Right lobe of liver (tissue), 4 donors: ENCODE measurements around the gene KIAA0513.

ENCODE experiments used
- CTCF ChIP-seq, 4 donors: fragments of 200-600 bp in 3 of 4; fragments of 450-650 bp in 1 of 4; IDR thresholded peaks; one replicate each; pipeline versions ENCODE4 v1.5.1 to v1.8.0; 2016 to 2022; ENCODE audit warnings: antibody characterized with exemption in 4 of 4, mild to moderate bottlenecking in 2 of 4
- POLR2A ChIP-seq: fragments of 450-650 bp; IDR thresholded peaks from one replicate; pipeline ENCODE4 v1.6.1; 2017; ENCODE audit warnings: antibody characterized with exemption, mild to moderate bottlenecking
- donor health status: DM: no; HTN: no; CAD: no.
- donor health status: DM: no; HTN: no; CAD: no.
- donor health status: DM: no; HTN: yes; CAD: no.

DNA sequence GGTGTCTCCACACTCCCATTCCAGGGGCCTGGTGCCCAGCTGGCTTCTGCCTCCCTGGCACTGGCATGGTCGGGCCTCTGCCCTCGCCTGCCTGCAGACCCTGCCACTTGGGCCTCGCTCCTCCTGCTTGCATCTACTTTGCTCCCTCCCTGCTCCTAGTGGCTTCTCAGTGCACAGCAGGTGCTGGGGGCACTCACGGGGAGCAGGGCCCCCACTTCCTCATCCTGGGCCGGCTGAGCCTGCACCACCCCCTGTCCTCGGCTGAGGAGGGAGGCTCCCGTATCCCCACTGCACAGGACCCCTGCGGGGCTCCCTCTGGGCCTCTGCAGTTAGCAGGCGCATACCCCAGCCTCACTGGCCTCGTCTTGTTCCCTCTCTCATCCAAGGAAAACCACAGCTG, 49.4 kb downstream of the KIAA0513 start:
- TF ChIP-seq CTCF (IDR thresholded peaks at IDR 0.05), result no peak
- no peak for TF ChIP-seq POLR2A
